ENCODE results near the gene ANKLE2. TPM values are rescaled to one million over a fixed set of nuclear protein-coding genes. Genes with fewer than 3 reads are reported as not detected.

Gene ANKLE2
- total and polyA plus RNA-seq, 2 of the 8 experiments (the other 6 are each of a cell fraction or from before 2014, with no cell fraction given): 41.0 to 64.9 TPM

GRCh38 chr12:132739600-132740312 lies 21.9 kb downstream of the ANKLE2 start:
- H3K9ac ChIP-seq (replicated peaks in 1 of 4; ENCODE audit: extremely low read depth in 1 of 4, low read depth in 3 of 4, low read length in 3 of 4): no peak overlapping the region
- H4K5ac ChIP-seq (ENCODE audit: insufficient read length, low read depth, low read length): no peak overlapping the region
- no peak overlapping the region for H4K8ac ChIP-seq (ENCODE audit: extremely low read depth, insufficient read depth, low read length)
- no peak overlapping the region for H3K4ac ChIP-seq (replicated peaks; ENCODE audit: insufficient read length, low read depth, low read length)
- H3K14ac ChIP-seq (ENCODE audit: insufficient read length): no peak overlapping the region
- ChIA-PET CTCF (ENCODE audit: partially characterized antibody) (interaction anchor here (0.5 to 2.8 kb wide), 2 partner anchors 15 to 730 kb away, joined by 3 to 9 read pairs; no protein-coding TSS in a partner anchor), POLR2A (ENCODE audit: partially characterized antibody) (interaction anchor here (0.7 to 1.2 kb wide), 2 partner anchors 13 to 14 kb away, joined by 3 read pairs; no protein-coding TSS in a partner anchor)
- no peak overlapping the region for H2BK20ac ChIP-seq (ENCODE audit: low read length)
- H3K4me3 ChIP-seq (ENCODE audit: extremely low read depth in 1 of 4, insufficient read depth in 2 of 4, low read depth in 3 of 4, low read length in 4 of 4): no peak overlapping the region
- H2BK5ac ChIP-seq (ENCODE audit: low read depth, low read length): no peak overlapping the region
- no peak overlapping the region for H3K23ac ChIP-seq (ENCODE audit: insufficient read length)
- WGBS, 2 experiments (ENCODE audit: extremely low coverage in 1 of 2, insufficient coverage in 1 of 2, insufficient read length in 1 of 2, insufficient replicate concordance in 2 of 2, low coverage in 1 of 2, low lambda C conversion rate in 2 of 2, missing lambda C conversion rate in 1 of 2): 93% methylated on average over 19 of the region's 19 CpGs; no CpG with 5 or more reads in 1 of the 2 experiments
- no peak overlapping the region for H2AK5ac ChIP-seq (ENCODE audit: low read depth, low read length)
- H3K36me3 ChIP-seq (ENCODE audit: control insufficient read depth in 2 of 4, insufficient read depth in 4 of 4, low read length in 3 of 4): peaks cover 52 to 86% (median 75%) of the 10 kb centered on the region in 4 experiments
- H4K20me1 ChIP-seq (replicated peaks in 1 of 2; ENCODE audit: control insufficient read depth in 1 of 2, insufficient read depth in 2 of 2, low read length in 2 of 2): peaks cover 8 to 23% of the 10 kb centered on the region in 2 experiments
- H3K4me1 ChIP-seq (replicated peaks in 1 of 4; ENCODE audit: control insufficient read depth in 3 of 4, insufficient read depth in 4 of 4, low read length in 3 of 4): no peaks in the 10 kb centered on the region
- no peak overlapping the region for H2BK15ac ChIP-seq (ENCODE audit: low read length)
- no peak overlapping the region for H4K91ac ChIP-seq (replicated peaks; ENCODE audit: insufficient read length, low read length)
- FAIRE-seq: no peak
- H2BK12ac ChIP-seq (ENCODE audit: low read depth, low read length): no peak overlapping the region
- H2BK120ac ChIP-seq (replicated peaks; ENCODE audit: low read depth, low read length): no peak overlapping the region
- H3K4me2 ChIP-seq (ENCODE audit: insufficient read depth in 1 of 2, low read depth in 2 of 2, low read length in 2 of 2): no peak overlapping the region
- no peak overlapping the region for H2AFZ ChIP-seq (ENCODE audit: low read length)
- no peak overlapping the region for H3K18ac ChIP-seq (ENCODE audit: extremely low read depth, low read length)
- no peaks in the 10 kb centered on the region for H3K27me3 ChIP-seq (replicated peaks in 1 of 4; ENCODE audit: control insufficient read depth in 3 of 4, extremely low read depth in 1 of 4, insufficient read depth in 3 of 4, low read length in 3 of 4)
- H3K56ac ChIP-seq (replicated peaks; ENCODE audit: insufficient read length, low read depth, low read length): no peak overlapping the region
- H3K23me2 ChIP-seq (ENCODE audit: low read depth, low read length): peaks cover 3% of the 10 kb centered on the region; the same call in 1 of the 2 replicates
- peaks cover 6% of the 10 kb centered on the region for H3K79me1 ChIP-seq (ENCODE audit: low read depth, low read length)
- no peak for DNase-seq (ENCODE audit: low read depth in 1 of 2, low spot score in 2 of 2)
- no peaks in the 10 kb centered on the region for H3K9me3 ChIP-seq (ENCODE audit: insufficient read depth in 2 of 2, low read depth in 1 of 2, low read length in 1 of 2)
- peaks cover 0 to 18% of the 10 kb centered on the region in 2 experiments; a peak in 2 of 4 replicates for H3K79me2 ChIP-seq (ENCODE audit: control insufficient read depth in 1 of 2, insufficient read depth in 2 of 2, low read length in 2 of 2)
- no peak overlapping the region for H3K27ac ChIP-seq (ENCODE audit: low read depth, low read length)
- TF ChIP-seq CTCF (IDR thresholded peaks at IDR 0.05; ENCODE audit: control extremely low read depth in 1 of 3, insufficient read depth in 1 of 3, low read depth in 1 of 3, low read length in 3 of 3): no peak
- no peak for TF ChIP-seq SIX5 (IDR thresholded peaks at IDR 0.05; ENCODE audit: low read depth, low read length)
- TF ChIP-seq SIRT6 (IDR thresholded peaks at IDR 0.05; ENCODE audit: low read length): no peak
- no peak for TF ChIP-seq NRF1 (IDR thresholded peaks at IDR 0.05; ENCODE audit: low read depth, low read length)
- TF ChIP-seq JUN (IDR thresholded peaks at IDR 0.05; ENCODE audit: low read depth, low read length): no peak
- no peak for TF ChIP-seq EP300 (IDR thresholded peaks at IDR 0.05; ENCODE audit: borderline replicate concordance in 1 of 2, low read depth in 2 of 2, low read length in 2 of 2)
- no peak for TF ChIP-seq MAFK (IDR thresholded peaks at IDR 0.05; ENCODE audit: low read depth, low read length)
- no peak for TF ChIP-seq RNF2 (IDR thresholded peaks at IDR 0.05; ENCODE audit: borderline replicate concordance, low read depth, low read length, missing control alignments, poor library complexity, severe bottlenecking)
- no peak for TF ChIP-seq BCL11A (IDR thresholded peaks at IDR 0.05; ENCODE audit: low read depth in 2 of 2, low read length in 2 of 2)

All from H1 (cell line).